OCI-M2 (cell line): ENCODE measurements around the gene MCTP2.

Source experiments
- DNase-seq: peaks from one replicate; lab custom pipeline; 2025; ENCODE audit not compliant: unreplicated experiment; lab: John Stamatoyannopoulos, UW

MCTP2 gene

GRCh38 chr15:94336817-94337467, 105.6 kb downstream of the MCTP2 start:
- no peak for DNase-seq

DNA sequence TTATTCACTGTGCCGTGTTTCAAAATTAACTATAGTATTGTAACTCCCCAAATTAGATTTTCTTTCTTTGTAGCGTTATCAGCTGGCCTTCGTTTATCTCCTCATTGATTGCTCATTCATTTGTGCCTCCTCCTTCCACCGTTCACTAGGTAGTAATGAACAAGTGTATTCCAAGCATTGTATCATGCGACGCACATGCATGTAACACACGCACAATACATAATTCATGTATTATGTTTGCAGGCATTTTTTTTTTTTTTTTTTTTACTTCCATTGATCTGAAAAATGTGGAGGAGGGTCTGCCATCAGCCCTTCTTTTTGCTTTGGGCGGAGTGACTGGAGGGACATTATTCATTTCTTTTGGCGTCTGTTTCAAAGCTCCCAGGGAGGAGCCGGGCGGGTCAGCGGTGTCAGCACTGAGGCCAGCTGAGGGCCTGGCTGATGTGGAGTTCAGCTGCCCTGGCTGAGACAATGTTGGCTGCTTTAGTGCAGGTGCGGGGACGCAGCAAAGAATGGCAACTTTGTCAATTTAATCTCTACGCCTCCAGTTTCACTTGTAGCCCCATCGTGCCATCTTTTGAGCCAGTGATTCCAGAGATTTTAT, 107.0 kb downstream of the MCTP2 start:
- DNase-seq = no peak

- DNase-seq = no peak
These were observed 114.9 kb downstream of the MCTP2 start for GRCh38 chr15:94346282-94346681.

DNA sequence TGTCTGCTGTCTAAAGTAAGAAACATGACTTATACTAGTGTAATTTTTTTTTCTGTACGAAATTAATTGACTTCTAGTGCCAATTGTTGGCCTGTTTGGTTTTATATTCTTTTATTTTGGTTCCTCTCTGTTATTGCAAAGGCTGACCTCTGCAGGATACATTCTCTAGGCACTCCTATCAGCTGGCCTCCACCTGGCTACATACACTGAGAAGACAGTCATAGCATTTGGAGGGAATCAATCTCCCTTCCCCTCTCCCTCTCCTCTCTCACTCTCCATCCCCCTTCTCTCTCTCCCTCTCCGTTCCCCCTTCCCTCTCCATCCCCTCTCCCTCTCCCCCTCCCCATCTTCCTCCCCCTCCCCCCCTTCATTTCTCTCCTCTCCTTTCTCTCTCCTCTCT, 116.7 kb downstream of the MCTP2 start:
- no peak for DNase-seq

GRCh38 chr15:94351031-94351535, 119.7 kb downstream of the MCTP2 start:
- DNase-seq = no peak

- no peak for DNase-seq
These were observed 121.5 kb downstream of the MCTP2 start for GRCh38 chr15:94352636-94353487.

DNA sequence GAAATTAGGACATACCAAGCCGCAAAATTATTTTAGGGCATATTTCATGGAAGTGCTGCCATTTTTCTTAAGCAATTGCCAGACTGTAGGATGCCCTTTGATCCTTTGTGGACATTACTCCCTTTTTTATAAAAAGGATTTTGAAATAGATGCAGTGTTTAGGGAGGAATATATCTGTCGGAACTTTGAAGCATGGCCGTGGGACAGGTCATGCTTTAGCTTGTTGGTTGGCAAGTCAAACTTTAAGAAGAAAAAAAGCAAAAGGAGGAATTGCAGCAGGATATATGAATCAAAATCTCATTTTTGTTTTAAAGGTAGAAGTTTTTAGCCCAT, 122.1 kb downstream of the MCTP2 start:
- no peak for DNase-seq

DNA sequence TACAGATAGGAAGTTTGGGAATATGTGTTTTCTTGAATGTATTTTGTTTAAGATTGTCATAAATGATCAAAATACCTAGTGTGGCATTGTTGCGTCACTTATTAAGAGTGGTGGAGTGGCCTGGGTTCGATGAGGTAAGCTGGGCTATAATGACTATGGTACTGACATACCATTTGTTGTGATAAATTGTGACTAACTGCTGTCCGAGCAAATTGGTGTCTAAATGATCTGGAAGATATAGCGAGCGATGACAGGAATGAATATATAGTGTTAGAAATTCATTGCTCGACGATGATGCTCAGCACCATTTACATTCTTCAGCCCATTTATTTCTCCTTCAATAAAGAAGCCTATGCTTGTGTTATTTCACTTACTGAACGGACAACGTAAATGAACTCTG, 123.3 kb downstream of the MCTP2 start:
- no peak for DNase-seq

GRCh38 chr15:94359716-94360115, 128.4 kb downstream of the MCTP2 start:
- no peak for DNase-seq

GRCh38 chr15:94360251-94360685, 128.9 kb downstream of the MCTP2 start:
- no peak for DNase-seq

GRCh38 chr15:94362385-94363092, 131.2 kb downstream of the MCTP2 start:
- no peak for DNase-seq

- no peak for DNase-seq
These were observed 132.0 kb downstream of the MCTP2 start for GRCh38 chr15:94363382-94363781.

GRCh38 chr15:94366781-94367180, 135.4 kb downstream of the MCTP2 start:
- DNase-seq = no peak

- DNase-seq = no peak
These were observed 136.6 kb downstream of the MCTP2 start for GRCh38 chr15:94367726-94368535.

DNA sequence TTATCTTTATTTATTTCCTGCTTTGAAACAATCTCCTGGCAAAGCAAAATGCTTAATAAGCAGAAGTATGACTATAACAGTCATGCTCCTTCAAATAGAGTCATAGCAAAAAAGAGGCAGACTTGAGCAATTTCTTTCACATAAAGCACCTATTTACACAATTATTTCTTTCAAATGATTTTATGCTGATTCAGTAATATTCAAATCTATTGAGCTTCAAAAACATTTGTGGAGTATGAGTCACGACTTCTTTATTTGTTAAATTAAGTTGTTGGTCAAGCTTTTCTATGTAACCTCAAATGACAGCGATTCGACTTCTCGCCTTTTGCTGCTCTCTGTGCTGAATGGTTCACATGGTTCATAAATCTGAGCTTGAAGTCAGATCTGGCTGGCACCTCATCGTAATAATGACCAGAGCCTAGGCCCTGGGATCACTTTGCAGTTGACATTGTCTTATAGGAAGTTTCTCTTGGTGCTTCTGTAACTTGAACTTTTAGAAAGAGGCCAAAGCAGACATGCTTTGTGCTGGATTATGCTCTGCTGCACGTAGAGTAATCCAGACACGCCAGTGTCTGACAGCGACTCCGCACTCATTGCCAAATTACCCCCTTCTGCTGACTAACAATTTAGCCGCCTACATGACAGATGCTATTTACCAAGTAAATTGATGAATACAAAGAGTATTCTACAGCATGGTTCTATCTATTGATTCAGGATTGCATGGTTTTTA, 139.0 kb downstream of the MCTP2 start:
- DNase-seq = no peak

- no peak for DNase-seq
These were observed 139.6 kb downstream of the MCTP2 start for GRCh38 chr15:94370936-94371285.

DNA sequence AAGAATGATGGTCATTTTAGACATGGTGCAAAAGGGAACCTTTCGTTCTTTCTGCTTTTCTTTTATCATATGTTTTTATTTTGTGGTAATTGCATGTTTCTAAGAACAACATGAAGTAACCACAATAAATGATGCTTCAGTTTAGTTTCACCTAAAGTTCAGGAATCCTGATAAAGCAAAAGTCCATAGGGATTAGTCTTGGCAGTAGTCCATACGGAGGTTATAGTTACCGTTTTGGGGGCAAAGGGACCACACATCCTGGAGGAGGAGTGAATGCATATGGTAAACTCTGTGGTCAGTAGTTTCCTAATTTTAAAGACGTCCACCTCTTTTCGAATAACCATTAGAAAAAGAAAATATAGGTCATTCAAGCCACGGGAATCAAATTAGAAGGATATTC, 141.5 kb downstream of the MCTP2 start:
- DNase-seq = no peak

DNA sequence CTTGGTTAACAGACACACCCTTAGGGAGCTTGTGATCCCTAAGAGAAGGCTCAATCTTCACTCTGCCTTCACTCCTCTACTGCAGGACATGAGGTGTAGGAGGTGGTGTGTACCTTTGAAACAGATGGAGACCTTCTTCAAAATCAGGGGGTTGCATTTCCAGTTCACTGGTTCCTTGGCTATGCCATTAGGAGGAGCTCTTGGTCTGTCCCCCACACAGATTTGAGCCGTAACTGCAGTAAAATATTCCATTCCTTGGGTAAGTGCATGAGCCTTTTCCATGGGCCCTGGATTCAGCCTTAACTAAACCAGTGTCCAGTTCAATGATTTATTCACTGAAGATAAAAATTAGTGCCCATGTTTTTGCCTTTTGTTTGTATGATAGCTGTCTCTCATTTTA, 144.6 kb downstream of the MCTP2 start:
- no peak for DNase-seq

- DNase-seq = no peak
These were observed 148.6 kb downstream of the MCTP2 start for GRCh38 chr15:94379986-94380385.

- no peak for DNase-seq
These were observed 149.4 kb downstream of the MCTP2 start for GRCh38 chr15:94380798-94381197.
